ENCODE measurements around the gene CLSTN1. TPM values are rescaled to one million over a fixed set of nuclear protein-coding genes. Genes with fewer than 3 reads are reported as not detected.
"Not testable (repeated sequence)": the region's sequence is repeated elsewhere in the genome, so short reads cannot be mapped to it uniquely, and the experiment has no call there.

CLSTN1 gene
- total RNA-seq, 1 donor from 2014 or later: 48.8 TPM

DNA sequence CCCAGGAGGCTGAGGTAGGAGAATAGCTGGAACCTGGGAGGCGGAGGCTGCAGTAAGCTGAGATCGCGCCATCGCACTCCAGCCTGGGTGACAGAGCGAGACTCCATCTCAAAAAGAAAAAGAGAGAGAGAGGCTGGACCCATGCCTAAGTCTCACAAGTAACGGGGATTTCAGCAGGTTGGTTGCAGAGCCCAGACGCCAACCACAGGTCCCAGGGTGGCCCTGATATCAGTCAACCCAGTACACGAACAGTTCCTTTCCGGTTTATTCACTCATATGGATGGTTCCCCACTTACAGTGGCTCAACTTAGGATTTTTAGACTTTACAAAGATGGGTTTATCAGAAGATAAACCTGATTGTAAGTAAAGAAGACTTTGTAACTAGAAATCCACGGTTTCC, 40.9 kb downstream of the CLSTN1 start:
- DNase-seq (no peak), ATAC-seq (ENCODE audit: poor library complexity) (no peak)
- intact Hi-C loops (cut with DNase I): no loop called here

DNA sequence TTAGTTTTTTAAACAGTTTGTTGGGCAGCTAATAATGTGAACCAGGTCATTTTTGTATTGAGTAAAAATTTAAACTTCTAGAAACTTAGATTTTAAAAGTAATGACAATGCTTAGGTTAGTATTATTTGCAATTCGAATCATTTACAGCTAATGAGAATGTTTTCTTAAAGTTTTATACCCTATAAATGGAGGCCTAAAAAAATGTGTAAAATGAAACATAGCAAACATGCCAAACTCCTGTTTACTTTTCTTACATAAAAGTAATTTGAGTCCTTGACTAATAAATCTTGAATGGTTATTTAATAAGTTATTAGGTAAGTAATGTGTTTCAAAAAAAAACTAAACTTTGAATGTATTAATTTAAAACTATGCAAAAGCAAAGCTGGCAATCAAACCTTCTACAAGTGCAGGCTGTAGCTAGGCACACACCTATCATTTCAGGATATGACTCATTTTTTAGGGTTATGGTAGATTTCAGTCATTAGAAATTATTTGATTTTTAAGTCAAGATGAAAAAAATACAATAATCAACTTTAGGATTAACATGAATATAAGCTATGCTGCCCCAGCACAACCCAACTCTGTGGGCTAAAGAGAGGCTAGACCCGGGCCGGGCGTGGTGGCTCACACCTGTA, 41.5 kb downstream of the CLSTN1 start:
- ATAC-seq (ENCODE audit: poor library complexity) (no peak), DNase-seq (no peak)
- intact Hi-C loops (cut with DNase I): no loop called here

DNA sequence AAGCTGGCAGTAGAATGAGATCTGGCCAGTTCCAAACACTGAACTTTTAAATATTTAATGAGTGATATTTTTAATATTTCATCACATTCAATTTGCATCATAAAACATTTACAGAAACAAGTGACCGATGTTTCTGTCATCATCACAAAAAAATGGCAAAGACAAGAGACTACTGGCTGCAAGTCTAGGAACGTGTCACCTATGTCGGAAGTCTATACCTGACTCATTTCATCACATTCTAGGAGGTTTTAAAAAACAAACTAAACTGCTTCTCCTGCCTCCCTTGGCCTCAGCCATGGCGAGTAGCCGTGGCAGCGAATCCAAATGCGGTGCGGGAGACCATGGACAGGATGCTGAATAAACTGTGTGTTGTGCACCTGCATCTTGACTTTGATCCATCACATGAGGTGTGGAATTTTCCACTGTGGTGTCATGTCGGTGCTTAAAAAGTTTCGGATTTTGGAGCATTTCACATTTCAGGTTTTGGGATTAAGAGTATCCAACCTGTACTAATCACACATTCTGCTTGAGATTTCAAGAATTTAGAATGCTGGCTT, 43.1 kb downstream of the CLSTN1 start:
- no peak for ATAC-seq (ENCODE audit: poor library complexity)
- intact Hi-C loops (cut with DNase I): no loop called here
- DNase-seq: no peak

DNA sequence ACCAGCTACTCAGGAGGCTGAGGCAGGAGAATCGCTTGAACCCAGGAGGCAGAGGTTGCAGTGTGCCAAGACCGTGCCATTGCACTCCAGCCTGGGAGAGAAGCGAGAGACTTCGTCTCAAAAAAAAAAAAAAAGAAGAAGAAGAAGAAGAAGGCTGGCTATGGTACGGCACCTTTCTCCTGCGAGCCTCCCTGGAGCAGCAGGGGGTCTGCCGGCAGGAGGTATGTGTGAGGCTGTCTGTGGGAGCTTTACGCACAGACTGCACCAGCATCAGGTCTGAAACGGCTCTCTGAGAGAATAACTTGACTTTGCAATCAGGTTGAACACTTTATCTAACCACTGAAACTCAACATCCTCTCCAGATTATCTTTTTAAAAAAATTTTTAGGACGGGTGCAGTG, 44.9 kb downstream of the CLSTN1 start:
- intact Hi-C loops (cut with DNase I): no loop called here
- ATAC-seq (ENCODE audit: poor library complexity) (no peak), DNase-seq (no peak)

DNA sequence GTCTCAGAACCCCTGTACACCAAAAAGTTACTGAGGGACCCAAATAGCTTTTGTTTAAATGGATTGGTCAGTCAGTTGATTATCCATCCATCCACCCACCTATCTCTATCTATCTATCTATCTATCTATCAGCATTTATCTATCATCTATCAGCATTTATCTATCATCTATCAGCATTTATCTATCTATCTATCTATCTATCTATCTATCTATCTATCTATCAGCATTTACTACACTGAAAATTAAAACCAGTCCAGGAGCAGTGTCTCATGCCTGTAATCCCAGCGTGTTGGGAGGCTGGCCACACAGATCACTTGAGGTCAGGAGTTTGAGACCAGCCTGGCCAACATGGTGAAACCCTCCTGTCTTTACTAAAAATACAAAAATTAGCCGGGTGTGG, 47.1 kb downstream of the CLSTN1 start:
- DNase-seq (no peak), ATAC-seq (ENCODE audit: poor library complexity) (no peak)
- intact Hi-C loops (cut with DNase I): no loop called here

DNA sequence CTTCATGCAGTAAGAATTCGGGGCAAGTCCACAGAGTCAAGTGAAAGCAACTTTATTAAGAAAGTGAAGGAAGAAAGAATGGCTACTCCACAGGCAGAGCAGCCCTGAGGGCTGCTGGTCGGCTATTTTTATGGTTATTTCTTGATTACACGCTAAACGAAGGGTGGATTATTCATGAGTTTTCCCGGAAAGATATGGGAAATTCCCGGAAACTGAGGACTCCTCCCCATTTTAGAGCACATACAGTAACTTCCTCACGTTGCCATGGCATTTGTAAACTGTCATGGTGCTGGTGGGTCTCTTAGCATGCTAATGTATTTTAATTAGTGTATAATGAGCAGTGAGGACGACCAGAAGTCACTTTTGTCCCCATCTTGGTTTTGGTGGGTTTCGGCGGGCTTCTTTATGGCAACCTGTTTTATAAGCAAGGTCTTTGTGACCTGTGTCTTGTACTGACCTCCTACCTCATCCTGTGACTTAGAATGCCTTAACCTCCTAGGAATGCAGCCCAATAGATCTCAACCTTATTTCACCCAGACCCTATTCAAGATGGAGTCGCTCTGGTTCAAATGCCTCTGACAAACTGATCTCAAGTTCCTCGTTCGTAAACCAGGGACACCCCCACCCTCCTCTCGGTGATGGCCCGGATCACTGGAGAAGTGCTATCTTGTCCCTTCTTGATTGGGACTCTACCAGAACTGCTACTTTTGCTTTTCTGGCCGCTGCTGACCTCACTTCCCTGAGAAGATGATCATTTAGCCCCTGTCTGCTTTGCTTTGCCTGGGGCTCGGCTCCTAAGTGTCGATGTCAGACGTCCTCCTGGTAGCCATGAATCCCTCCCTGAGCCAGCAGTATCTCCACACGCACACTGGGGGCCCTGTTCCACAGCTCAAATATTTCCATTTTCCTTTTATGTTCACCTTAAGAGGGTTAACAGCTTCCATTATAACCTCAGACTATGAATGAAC, 48.8 kb downstream of the CLSTN1 start:
- DNase-seq (no peak), ATAC-seq (ENCODE audit: poor library complexity) (no peak)
- intact Hi-C loops (cut with DNase I): no loop called here

DNA sequence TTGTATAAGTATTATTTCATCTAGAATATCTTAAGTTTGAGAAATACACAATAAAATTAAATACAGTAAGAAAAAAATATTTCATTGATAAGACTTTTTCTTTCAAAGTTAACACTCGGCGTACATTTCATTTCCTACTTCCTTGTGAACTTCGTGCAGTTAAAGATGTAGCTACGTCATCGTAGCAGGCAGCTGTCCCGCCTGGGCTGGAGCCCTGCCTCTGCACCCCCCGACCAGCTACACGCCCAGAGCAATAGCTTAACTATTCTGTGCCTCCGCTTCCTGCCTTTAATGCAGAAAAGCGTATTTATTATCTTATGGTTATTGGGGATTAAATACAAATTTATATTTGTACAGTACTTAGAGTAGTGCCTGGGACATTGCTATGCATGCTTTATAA, 53.5 kb downstream of the CLSTN1 start:
- intact Hi-C loops (cut with DNase I): no loop called here
- DNase-seq: no peak
- ATAC-seq (ENCODE audit: poor library complexity): no peak

DNA sequence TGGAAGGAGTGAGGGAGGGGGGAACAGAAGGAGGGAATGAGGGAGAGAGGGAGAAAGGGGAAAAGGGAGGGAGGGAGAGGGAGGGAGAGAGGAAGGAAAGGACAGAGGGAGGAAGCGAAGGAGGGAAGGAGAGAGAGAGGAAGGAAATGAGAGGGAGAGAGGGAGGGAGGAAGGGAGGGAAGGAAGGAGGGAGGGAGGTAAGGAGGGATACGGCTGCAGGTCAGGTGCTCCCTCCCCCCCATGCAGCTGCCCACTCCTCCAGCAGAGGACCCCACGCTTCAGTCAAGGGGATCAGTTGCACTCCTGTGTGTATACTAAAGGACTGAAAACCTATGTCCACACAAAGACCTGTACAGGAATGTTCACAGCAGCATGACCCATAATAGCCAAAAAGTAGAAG, 54.8 kb downstream of the CLSTN1 start:
- intact Hi-C loops (cut with DNase I): no loop called here
- ATAC-seq (ENCODE audit: poor library complexity): no peak
- DNase-seq: no peak

DNA sequence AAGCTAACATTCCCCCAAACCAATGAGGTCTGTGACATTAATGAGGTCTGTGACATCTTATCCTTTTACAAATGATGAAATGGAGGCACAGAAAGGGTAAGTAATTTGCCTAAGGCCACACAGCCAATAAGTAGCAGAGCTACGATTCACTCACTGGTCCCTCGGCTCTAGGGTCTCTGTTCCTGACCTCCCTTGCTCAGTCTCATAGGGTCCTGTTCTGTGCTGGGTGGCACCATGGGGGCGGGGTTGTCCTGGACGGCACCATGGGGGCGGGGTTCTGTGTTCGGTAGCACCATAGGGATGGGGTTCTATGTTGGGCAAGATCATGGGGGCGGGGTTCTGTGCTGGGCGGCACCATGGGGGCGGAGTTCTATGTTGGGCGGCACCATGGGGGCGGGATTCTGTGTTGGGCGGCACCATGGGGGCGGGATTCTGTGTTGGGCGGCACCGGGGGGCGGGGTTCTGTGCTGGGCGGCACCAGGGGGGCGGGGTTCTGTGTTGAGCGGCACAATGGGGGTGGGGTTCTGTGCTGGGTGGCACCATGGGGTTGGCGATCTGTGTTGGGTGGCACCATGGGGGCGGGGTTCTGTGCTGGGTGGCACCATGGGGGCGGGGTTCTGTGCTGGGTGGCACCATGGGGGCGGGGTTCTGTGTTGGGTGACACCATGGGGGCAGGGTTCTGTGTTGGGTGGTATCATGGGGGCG, 55.6 kb downstream of the CLSTN1 start:
- no peak for ATAC-seq (ENCODE audit: poor library complexity)
- no peak for DNase-seq
- intact Hi-C loops (cut with DNase I): no loop called here

DNA sequence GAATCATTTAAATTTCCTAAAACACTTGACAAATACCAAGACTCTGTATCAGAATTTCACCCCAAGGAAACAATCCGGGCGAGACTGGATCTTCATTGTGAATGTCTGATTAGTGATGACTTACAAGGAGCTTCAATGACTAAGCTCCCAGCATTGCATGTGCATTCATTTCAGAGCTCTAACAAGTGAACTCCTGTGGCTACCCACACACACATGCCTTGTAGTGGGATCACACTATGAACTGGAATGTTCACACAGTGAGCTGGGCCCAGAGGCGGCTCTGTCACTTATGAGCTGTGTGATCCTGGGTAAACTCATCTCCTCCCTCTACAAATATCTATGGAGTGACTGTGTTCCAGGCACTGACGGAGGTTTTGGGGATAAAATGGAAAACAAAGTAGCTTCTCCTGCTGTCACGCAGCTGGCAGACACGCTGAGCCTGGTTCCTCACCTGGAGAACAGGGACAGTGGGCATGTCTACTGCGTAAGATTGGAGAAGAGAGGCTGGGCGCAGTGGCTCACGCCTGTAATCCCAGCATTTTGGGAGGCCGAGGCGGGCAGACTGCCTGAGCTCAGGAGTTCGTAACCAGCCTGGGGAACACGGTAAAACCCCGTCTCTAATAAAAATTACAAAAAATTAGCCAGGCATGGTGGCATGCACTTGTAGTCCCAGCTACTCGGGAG, 56.9 kb downstream of the CLSTN1 start:
- DNase-seq (no peak), ATAC-seq (ENCODE audit: poor library complexity) (no peak)
- intact Hi-C loops (cut with DNase I): no loop called here

DNA sequence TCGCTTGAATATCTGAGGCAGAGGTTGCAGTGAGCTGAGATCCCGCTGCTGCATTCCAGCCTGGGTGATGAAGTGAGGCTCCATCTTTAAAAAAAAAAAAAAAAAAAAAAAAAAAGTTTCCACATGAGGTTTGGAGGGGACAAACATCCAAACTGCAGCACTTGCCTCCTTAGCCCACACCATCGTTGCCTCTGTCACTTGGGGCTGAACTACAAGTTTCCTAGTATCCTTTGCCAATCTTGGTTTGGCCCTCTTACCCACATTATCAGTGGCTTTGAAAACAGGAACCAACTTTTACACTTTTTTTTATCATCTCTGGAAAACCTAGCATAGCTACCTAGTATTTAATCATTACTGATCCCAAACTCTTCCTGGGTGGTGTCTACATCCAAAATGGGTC, 59.2 kb downstream of the CLSTN1 start:
- DNase-seq (no peak), ATAC-seq (ENCODE audit: poor library complexity) (no peak)
- intact Hi-C loops (cut with DNase I): no loop called here

DNA sequence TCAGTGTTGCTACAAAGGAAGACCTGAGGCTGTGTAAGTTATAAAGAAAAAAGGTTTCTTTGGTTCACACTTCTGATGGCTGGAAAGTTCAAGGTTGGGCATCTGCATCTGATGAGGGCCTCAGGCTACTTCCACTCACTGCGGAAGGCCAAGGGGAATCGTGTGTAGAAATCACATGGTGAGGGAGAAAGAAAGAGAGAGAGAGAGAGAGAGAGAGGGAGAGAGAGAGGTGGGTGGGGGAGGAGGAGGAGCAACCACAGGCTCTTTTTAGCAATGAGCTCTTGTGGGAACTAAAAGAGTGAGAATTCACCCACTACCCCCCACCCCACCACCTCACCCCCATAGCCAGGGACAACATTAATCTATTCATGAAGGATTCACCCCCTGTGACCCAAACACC, 59.9 kb downstream of the CLSTN1 start:
- intact Hi-C loops (cut with DNase I): no loop called here
- ATAC-seq (ENCODE audit: poor library complexity): no peak
- no peak for DNase-seq

DNA sequence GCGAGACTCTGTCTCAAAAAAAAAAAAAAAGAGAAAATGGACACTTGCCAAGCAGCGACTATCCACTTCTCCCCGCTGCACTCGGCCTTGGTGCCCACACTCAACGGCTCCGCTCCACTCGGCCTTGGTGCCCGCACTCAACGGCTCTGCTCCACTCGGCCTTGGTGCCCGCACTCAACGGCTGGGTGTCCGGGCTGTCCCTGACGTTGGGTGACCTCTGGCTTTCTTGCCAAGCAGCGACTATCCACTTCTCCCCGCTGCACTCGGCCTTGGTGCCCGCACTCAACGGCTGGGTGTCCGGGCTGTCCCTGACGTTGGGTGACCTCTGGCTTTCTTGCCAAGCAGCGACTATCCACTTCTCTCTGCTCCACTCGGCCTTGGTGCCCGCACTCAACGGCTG, 61.3 kb downstream of the CLSTN1 start:
- DNase-seq; intact Hi-C loops (cut with DNase I); ATAC-seq (ENCODE audit: poor library complexity): not testable (repeated sequence)

DNA sequence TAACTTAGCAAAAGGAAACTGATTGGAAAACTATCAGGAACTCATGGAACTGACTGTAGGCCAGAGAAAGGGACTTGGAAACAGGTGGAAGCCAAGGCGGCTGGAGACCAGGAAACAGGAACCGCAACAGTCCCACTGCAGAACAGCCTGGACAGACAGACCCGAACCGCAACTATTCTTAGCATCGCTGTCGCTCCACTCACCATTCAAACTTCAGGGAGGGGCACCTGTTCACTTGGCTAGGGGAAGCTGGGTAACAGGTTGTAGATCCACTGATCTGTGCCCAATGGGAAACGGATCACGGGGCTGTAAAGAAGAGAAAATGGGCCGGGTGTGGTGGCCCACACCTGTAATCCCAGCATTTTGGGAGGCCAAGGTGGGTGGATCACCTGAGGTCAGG, 61.9 kb downstream of the CLSTN1 start:
- ATAC-seq (ENCODE audit: poor library complexity) (no peak), DNase-seq (no peak)
- intact Hi-C loops (cut with DNase I): no loop called here

DNA sequence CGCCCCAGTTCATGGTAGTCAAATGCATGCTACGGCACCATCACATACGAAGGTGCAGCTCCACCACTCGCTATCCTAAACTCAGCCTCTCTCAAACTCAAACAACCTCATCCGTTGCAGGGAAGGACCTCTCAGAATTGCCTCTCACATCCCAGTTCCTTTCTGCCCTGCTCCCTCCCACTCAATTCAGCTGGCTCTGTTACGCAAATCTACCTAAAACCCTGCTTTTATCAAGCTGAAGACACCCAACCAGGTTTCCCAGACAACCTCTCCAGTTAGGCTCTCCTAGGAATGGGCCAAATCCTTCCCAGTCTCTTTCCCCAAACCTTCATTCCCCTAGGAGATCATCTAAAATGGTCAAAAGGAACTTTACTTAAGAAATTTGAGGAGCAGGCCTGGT, 62.9 kb downstream of the CLSTN1 start:
- DNase-seq (no peak), ATAC-seq (ENCODE audit: poor library complexity) (no peak)
- intact Hi-C loops (cut with DNase I): no loop called here

DNA sequence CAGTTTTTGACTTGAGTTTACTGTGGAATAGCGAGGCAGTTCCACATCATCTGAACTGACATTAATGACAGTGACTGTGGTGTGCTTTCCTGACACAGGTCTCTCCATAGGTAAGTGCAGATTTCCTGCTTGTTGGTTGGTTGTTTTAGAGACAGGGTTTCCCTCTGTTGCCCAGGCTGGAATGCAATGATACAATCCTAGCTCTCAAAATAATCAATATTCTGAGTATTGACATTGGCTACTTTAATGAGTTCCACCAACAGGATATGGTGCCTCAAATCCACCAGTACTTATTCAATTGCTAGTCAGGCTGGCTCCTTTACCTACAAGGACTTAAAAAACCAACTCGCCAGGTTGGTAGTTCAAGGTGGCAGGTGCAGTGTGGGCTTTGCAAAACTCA, 63.8 kb downstream of the CLSTN1 start:
- intact Hi-C loops (cut with DNase I): no loop called here
- ATAC-seq (ENCODE audit: poor library complexity) (no peak), DNase-seq (no peak)

DNA sequence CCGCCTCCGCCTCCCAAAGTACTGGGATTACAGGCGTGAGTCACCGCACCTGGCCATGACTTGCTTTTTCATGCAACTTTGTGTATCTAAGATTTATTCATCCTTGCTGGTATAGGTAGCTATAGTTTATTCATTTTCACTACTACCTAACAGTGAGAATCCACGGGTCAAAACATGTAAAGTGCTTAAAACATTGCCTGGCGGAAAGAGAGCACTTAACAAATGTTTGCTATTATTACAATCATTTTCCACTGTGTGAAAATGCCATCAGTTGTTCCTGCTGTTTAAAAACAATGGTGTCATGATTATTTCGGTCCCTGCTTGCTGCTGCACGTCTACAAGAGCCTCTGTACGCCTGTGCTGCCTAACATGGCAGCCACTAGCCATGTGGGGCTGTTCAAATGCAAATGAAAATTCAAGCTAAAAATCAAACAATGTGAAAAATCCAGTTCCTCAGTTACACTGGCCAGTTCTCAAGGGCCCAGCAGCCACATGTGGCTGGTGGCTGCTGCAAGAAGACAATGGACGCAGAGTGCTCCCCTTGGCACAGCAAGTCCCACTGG, 65.1 kb downstream of the CLSTN1 start:
- DNase-seq (no peak), ATAC-seq (ENCODE audit: poor library complexity) (no peak)
- intact Hi-C loops (cut with DNase I): no loop called here

DNA sequence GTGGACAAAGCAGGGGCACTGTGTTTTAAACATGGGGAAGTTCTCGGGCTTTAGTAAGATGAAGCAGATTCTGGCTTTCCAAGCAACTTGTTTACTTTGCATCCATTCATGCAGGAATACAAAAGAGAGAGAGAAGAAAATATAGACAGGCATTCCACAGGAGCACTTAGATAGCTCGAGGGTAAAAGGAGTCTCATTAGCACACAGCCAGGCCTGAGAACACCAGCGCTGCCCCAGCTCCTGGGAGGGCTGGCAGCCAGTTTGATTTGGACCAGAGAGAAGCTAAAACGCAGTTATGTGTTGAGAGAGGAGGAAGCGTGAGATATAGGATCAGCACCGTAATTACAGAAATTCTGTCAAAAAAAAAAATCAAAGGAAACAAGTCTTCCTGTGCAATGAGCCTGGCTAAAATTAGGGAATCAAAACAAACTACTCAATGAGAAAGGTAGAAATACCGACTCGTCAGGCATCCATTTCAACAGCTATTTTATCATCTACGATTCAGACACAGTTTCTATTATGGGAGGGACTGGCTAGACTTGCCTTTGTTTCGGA, 68.2 kb downstream of the CLSTN1 start:
- ATAC-seq (ENCODE audit: poor library complexity): peak; percentile 79
- no peak for DNase-seq
- intact Hi-C loops (cut with DNase I): no loop called here

Data from Right ventricle myocardium superior (tissue), 1 donor.